ENCODE results near the gene CAB39.

The CAB39 gene

DNA sequence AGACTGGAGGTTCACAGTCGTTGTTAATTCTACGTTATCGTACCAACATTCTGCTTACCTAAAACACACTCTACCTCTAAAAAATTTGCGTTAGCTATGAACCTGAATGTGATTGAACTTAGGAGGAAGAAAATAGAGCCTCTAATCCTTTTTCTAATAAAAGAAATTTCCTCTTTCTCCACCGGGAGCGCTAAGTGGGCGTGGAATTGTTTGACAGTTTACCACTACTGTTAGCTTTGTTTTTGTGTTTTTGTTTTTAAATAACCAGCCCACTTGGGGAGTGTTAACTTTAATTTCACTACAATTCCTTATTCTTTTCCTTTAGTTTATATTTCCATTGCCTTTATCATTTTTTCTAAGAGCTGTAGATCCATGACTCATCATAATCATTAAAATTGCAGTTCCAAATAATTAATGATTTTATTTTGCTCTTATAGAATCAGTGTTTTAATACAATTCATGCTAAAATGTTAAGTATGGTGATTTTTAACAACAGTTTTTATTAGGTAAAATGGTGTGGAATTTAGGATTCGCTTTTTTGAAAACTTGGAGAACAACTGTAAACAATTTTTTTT is 97.1 kb downstream of the CAB39 start:
- Mint-ChIP-seq H3K27me3 (ENCODE audit: low read depth, poor library complexity) (no peaks in the 10 kb centered on the region), H3K4me3 (no peak overlapping the region), H3K9me3 (no peaks in the 10 kb centered on the region), H3K36me3 (ENCODE audit: low read depth) (peaks cover 39% of the 10 kb centered on the region), H3K4me1 (peaks cover 36% of the 10 kb centered on the region), H3K27ac (no peak overlapping the region)
- DNase-seq = no peak
- TF ChIP-seq, protein P1, sequence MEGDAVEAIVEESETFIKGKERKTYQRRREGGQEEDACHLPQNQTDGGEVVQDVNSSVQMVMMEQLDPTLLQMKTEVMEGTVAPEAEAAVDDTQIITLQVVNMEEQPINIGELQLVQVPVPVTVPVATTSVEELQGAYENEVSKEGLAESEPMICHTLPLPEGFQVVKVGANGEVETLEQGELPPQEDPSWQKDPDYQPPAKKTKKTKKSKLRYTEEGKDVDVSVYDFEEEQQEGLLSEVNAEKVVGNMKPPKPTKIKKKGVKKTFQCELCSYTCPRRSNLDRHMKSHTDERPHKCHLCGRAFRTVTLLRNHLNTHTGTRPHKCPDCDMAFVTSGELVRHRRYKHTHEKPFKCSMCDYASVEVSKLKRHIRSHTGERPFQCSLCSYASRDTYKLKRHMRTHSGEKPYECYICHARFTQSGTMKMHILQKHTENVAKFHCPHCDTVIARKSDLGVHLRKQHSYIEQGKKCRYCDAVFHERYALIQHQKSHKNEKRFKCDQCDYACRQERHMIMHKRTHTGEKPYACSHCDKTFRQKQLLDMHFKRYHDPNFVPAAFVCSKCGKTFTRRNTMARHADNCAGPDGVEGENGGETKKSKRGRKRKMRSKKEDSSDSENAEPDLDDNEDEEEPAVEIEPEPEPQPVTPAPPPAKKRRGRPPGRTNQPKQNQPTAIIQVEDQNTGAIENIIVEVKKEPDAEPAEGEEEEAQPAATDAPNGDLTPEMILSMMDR (IDR thresholded peaks at IDR 0.05) = no peak

DNA sequence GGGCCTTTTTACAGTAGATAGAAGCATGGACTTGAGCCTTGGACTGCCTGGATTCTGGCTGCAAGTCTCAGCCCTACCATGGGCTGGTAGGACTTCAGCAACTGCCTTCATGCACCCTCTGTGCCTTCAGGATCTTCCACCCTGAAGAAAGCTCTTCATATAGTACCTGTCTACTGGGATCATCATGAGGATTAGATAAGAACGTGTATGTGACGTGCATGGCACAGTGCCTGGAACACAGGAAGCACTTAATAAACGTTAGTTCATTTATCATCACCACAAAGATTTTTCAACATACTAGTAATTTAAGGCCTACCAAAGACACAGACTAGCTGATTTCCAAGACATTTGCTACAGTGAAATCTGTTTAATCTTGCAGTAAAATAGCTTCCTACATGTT is 98.9 kb downstream of the CAB39 start:
- Mint-ChIP-seq H3K9me3 (no peaks in the 10 kb centered on the region), H3K36me3 (ENCODE audit: low read depth) (peaks cover 34% of the 10 kb centered on the region), H3K27ac (peak overlapping the region; percentile 37), H3K4me3 (no peak overlapping the region), H3K4me1 (peaks cover 42% of the 10 kb centered on the region), H3K27me3 (ENCODE audit: low read depth, poor library complexity) (no peaks in the 10 kb centered on the region)
- TF ChIP-seq, protein P1 (IDR thresholded peaks at IDR 0.05) = no peak
- DNase-seq = no peak

DNA sequence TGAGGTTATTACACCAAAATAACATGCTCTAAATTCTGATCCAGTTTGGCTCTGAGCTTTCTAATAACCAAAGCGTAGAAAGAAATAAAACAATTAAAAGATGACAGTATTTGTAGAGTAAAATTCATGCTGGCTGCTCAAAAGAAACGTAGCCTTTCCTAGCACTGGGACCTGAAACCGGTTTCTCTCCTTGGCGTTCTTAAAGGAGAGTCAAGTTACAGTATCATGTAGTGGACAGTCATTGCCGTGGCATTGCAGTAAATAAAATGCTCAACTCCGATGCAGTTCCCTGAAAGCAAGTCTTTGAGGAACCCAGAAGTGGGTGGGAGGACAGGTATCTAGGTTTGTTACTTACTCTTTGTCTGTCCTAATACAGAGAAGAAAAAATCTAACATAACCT is 99.4 kb downstream of the CAB39 start:
- peaks cover 40% of the 10 kb centered on the region for H3K36me3 Mint-ChIP-seq (ENCODE audit: low read depth)
- no peaks in the 10 kb centered on the region for H3K9me3 Mint-ChIP-seq
- no peak overlapping the region for H3K4me3 Mint-ChIP-seq
- H3K4me1 Mint-ChIP-seq = peaks cover 42% of the 10 kb centered on the region
- H3K27me3 Mint-ChIP-seq (ENCODE audit: low read depth, poor library complexity) = no peaks in the 10 kb centered on the region
- no peak for DNase-seq
- H3K27ac Mint-ChIP-seq = peak overlapping the region; percentile 37
- TF ChIP-seq, protein P1 (IDR thresholded peaks at IDR 0.05) = no peak

DNA sequence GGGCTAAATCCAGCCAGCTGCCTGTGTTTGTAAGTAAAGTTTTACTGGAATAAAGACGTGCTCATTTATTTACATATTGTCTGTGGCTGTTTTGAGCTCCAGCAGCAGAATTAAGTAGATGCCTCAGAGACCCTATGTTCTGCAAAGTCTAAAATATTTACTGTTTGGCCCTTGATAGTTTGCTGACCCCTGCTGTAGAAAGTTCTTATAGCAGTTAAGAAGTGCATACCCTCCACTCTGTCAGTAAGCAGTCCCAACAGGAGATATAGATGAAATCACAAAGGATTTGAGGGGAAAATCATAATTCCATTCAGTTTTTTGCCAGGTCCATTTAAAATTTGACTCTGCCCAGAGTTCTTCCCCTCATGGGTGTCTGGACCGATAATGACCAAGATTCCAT is 102.0 kb downstream of the CAB39 start:
- peaks cover 45% of the 10 kb centered on the region for H3K36me3 Mint-ChIP-seq (ENCODE audit: low read depth)
- peak overlapping the region; percentile 58 for H3K27ac Mint-ChIP-seq
- H3K4me3 Mint-ChIP-seq = no peak overlapping the region
- no peaks in the 10 kb centered on the region for H3K27me3 Mint-ChIP-seq (ENCODE audit: low read depth, poor library complexity)
- H3K4me1 Mint-ChIP-seq = peaks cover 42% of the 10 kb centered on the region
- DNase-seq = no peak
- H3K9me3 Mint-ChIP-seq = no peaks in the 10 kb centered on the region
- TF ChIP-seq, protein P1 (IDR thresholded peaks at IDR 0.05) = peak; percentile 40

DNA sequence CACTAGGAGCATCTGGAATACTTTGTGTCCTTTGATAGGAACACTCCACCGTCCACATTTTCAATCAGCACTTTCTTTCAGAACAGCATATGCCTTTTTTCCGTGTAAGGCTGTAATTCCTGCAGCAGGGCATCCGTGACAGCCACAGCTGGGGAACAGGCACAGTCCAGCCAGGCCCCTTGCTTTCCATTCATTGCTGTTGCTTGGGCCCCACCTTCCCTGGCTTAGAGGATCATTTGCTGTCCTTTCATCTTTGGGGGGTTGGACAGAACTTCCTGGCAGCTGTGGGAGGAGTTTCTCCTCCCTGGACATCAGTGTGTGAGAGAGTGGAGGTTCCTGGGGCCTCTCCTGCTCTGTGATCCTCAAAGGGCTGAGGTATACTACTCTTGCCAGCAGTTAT is 102.4 kb downstream of the CAB39 start:
- Mint-ChIP-seq H3K36me3 (ENCODE audit: low read depth) (peaks cover 45% of the 10 kb centered on the region), H3K27ac (peak overlapping the region; percentile 58), H3K9me3 (no peaks in the 10 kb centered on the region), H3K27me3 (ENCODE audit: low read depth, poor library complexity) (no peaks in the 10 kb centered on the region), H3K4me3 (no peak overlapping the region), H3K4me1 (peaks cover 42% of the 10 kb centered on the region)
- TF ChIP-seq, protein P1 (IDR thresholded peaks at IDR 0.05) = no peak
- DNase-seq = no peak

DNA sequence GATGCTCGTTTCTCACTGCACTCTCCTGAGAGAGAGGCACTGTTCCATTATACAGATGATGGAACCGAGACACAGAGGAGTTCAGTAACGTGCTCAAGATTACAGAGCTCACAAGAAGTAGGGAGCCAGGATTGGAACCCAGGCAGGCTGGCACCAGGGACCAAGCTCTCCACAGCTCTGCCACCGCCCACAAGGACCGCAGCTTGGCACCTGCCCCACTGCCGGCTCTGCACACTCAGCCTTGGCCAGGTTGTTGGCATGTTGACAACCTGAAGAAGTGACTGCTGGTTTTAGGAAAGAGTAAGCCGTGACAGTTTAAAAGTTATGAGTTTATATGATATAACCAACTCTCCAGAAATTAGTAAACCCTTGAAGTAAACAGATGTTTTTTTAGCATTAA is 104.1 kb downstream of the CAB39 start:
- Mint-ChIP-seq H3K4me3 (no peak overlapping the region), H3K9me3 (no peaks in the 10 kb centered on the region), H3K36me3 (ENCODE audit: low read depth) (peaks cover 35% of the 10 kb centered on the region), H3K27me3 (ENCODE audit: low read depth, poor library complexity) (no peaks in the 10 kb centered on the region), H3K4me1 (peaks cover 50% of the 10 kb centered on the region), H3K27ac (no peak overlapping the region)
- TF ChIP-seq, protein P1 (IDR thresholded peaks at IDR 0.05) = no peak
- no peak for DNase-seq
